Mesothelial cell of epicardium (in vitro differentiated cells): Measurements from ENCODE around the gene TNFRSF4. TPM values are rescaled to one million over a fixed set of nuclear protein-coding genes. Genes with fewer than 3 reads are reported as not detected.
A peak's percentile ranks its signal among the peaks of the same experiment; 100 is the strongest.

Source experiments
- DNase-seq, 2 experiments: peaks; one replicate each; pipeline ENCODE4 v3.0.0; 2021; ENCODE audit warnings: low spot score in 2 of 2; ENCODE audit not compliant: unreplicated experiment in 2 of 2
- H3K27ac Mint-ChIP-seq: 2 replicates; pipeline ENCODE4 v1.8.0; 2021; ENCODE audit warnings: mixed read lengths
- H3K27me3 Mint-ChIP-seq: 2 replicates; pipeline ENCODE4 v1.8.0; 2021; ENCODE audit warnings: low read depth, mixed read lengths
- H3K36me3 Mint-ChIP-seq: 2 replicates; pipeline ENCODE4 v1.8.0; 2021; ENCODE audit warnings: mixed read lengths
- H3K4me1 Mint-ChIP-seq: 2 replicates; pipeline ENCODE4 v1.8.0; 2021; ENCODE audit warnings: mixed read lengths
- H3K4me3 Mint-ChIP-seq: 2 replicates; pipeline ENCODE4 v1.8.0; 2021; ENCODE audit warnings: mild to moderate bottlenecking, moderate library complexity, mixed read lengths
- H3K9me3 Mint-ChIP-seq: 2 replicates; pipeline ENCODE4 v1.8.0; 2021; ENCODE audit warnings: mixed read lengths
- total RNA-seq: library from RNA; stranded (reverse); gene quantifications from 3 replicates; pipeline ENCODE4 v1.2.1, GENCODE V29; 2021
- TF ChIP-seq, protein P1 (sequence below): fragments of 200-600 bp; sonication (generic); IDR thresholded peaks from one replicate; pipeline ENCODE4 v1.5.0; 2021; ENCODE audit warnings: antibody characterized with exemption; ENCODE audit not compliant: unreplicated experiment

TNFRSF4 gene
- total RNA-seq, 1 donor from 2014 or later = 0.34 TPM

GRCh38 chr1:1181129-1181937, 32.6 kb downstream of the TNFRSF4 start:
- DNase-seq = no peak
- Mint-ChIP-seq H3K27ac (no peak overlapping the region), H3K4me3 (no peak overlapping the region)

DNA sequence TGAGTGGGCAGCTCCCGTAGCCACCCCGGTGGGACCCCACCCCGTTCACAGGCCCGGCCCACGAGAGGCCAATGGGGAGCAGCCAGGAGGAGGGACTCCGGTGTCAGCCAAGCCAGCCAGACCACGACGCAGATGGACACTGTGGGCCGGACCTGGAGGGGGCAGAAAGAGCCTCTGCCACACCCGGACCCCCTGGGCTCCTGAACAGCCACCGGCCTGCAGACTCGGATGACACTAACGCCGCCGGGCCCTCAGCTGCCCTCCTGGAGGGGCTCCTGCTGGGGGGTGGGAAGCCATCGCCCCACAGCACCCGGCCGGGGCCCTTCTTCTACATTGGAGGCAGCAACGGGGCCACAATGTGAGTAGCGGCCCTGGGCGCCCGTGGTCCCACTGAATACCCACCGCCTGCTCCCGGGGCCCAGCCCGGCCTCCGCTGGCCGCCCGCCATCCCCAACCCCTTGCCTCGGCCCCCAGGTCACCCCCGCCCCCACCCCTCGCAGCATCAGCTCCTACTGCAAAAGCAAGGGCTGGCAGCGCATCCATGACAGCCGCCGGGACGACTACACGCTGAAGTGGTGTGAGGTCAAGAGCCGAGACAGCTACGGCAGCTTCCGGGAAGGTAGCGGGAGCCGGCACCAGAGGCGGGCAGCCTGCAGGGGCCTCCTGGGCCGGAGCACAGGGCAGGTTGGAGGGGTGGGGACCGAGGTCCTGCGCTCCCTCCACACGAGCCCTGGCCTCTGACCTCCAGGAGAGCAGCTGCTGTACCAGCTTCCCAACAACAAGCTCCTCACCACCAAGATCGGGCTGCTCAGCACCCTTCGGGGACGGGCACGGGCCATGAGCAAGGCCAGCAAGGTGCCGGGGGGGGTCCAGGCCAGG, 33.7 kb downstream of the TNFRSF4 start:
- no peaks in the 10 kb centered on the region for H3K9me3 Mint-ChIP-seq
- H3K4me1 Mint-ChIP-seq = peaks cover 6% of the 10 kb centered on the region
- DNase-seq = peak in 1 of 2 experiments; percentile 21
- no peak overlapping the region for H3K27ac Mint-ChIP-seq
- no peak overlapping the region for H3K4me3 Mint-ChIP-seq
- H3K36me3 Mint-ChIP-seq = no peaks in the 10 kb centered on the region
- TF ChIP-seq, protein P1, sequence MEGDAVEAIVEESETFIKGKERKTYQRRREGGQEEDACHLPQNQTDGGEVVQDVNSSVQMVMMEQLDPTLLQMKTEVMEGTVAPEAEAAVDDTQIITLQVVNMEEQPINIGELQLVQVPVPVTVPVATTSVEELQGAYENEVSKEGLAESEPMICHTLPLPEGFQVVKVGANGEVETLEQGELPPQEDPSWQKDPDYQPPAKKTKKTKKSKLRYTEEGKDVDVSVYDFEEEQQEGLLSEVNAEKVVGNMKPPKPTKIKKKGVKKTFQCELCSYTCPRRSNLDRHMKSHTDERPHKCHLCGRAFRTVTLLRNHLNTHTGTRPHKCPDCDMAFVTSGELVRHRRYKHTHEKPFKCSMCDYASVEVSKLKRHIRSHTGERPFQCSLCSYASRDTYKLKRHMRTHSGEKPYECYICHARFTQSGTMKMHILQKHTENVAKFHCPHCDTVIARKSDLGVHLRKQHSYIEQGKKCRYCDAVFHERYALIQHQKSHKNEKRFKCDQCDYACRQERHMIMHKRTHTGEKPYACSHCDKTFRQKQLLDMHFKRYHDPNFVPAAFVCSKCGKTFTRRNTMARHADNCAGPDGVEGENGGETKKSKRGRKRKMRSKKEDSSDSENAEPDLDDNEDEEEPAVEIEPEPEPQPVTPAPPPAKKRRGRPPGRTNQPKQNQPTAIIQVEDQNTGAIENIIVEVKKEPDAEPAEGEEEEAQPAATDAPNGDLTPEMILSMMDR = no peak
- peaks cover 29% of the 10 kb centered on the region for H3K27me3 Mint-ChIP-seq

More at GRCh38 chr1:1181129-1181937, 32.6 kb downstream of the TNFRSF4 start:
- H3K36me3 Mint-ChIP-seq = no peaks in the 10 kb centered on the region
- H3K27me3 Mint-ChIP-seq = peaks cover 18% of the 10 kb centered on the region
- no peaks in the 10 kb centered on the region for H3K9me3 Mint-ChIP-seq
- H3K4me1 Mint-ChIP-seq = peaks cover 3% of the 10 kb centered on the region
- TF ChIP-seq, protein P1 = no peak

GRCh38 chr1:1179346-1179982, 34.5 kb downstream of the TNFRSF4 start:
- H3K36me3 Mint-ChIP-seq = no peaks in the 10 kb centered on the region
- peaks cover 6% of the 10 kb centered on the region for H3K4me1 Mint-ChIP-seq
- peaks cover 34% of the 10 kb centered on the region for H3K27me3 Mint-ChIP-seq
- no peak overlapping the region for H3K27ac Mint-ChIP-seq
- no peaks in the 10 kb centered on the region for H3K9me3 Mint-ChIP-seq
- H3K4me3 Mint-ChIP-seq = no peak overlapping the region
- DNase-seq = peak in 1 of 2 experiments; percentile 17
- TF ChIP-seq, protein P1 = no peak

GRCh38 chr1:1178794-1179331, 35.1 kb downstream of the TNFRSF4 start:
- no peaks in the 10 kb centered on the region for H3K36me3 Mint-ChIP-seq
- TF ChIP-seq, protein P1 = no peak
- H3K27ac Mint-ChIP-seq = no peak overlapping the region
- H3K27me3 Mint-ChIP-seq = peaks cover 38% of the 10 kb centered on the region
- no peaks in the 10 kb centered on the region for H3K9me3 Mint-ChIP-seq
- peaks cover 6% of the 10 kb centered on the region for H3K4me1 Mint-ChIP-seq
- H3K4me3 Mint-ChIP-seq = no peak overlapping the region
- DNase-seq = no peak

- no peak overlapping the region for H3K27ac Mint-ChIP-seq
- H3K36me3 Mint-ChIP-seq = no peaks in the 10 kb centered on the region
- DNase-seq = no peak
- H3K9me3 Mint-ChIP-seq = no peaks in the 10 kb centered on the region
- H3K4me1 Mint-ChIP-seq = peaks cover 6% of the 10 kb centered on the region
- TF ChIP-seq, protein P1 = no peak
- H3K4me3 Mint-ChIP-seq = no peak overlapping the region
- H3K27me3 Mint-ChIP-seq = peaks cover 45% of the 10 kb centered on the region
Measured at GRCh38 chr1:1177452-1178206, 36.3 kb downstream of the TNFRSF4 start.
